Measurements from ENCODE around the gene RPH3AL. TPM values are rescaled to one million over a fixed set of nuclear protein-coding genes. Genes with fewer than 3 reads are reported as not detected.
"Not testable (repeated sequence)": the region's sequence is repeated elsewhere in the genome, so short reads cannot be mapped to it uniquely, and the experiment has no call there.

RPH3AL gene
- total and polyA plus RNA-seq, 7 experiments from 2014 or later: 0.84 to 19.6 (median 4.3) TPM

DNA sequence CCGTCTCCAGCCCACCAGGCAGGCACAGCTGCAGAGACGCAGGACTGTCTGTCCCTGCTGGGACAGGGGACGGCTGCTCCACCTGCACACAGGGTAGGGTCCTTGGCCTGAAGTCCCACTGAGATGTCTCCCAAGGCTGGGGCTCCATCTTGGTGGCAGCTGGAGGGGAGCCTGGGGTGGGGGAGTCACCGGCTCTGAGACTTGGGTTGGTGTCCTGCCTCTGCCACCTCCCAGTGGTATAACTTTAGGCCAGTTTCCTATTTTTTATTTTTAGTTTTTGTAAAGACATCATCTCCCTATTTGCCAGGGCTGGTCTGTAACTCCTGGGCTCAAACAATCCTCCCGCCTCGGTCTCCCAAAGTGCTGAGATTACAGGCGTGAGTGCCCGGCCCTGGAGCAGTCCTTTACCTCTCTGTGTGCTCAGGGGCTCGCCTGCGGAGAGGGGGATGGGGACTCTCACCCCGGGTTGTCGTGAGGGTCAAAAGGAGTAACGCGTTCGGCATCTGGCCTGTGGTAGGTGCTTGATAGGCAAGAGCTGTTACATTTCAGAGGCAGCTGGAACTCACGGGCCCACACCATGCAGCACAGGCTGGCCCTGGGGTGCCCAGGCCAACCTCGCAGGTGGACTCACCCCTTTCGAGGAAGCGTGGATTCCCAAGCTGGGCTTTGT, 124.5 kb downstream of the RPH3AL start:
- no peaks in the 10 kb centered on the region for H3K36me3 ChIP-seq (ENCODE audit: control insufficient read depth in 2 of 3, insufficient read depth in 3 of 3, low read length in 3 of 3)
- H3K9me3 Mint-ChIP-seq: no peaks in the 10 kb centered on the region
- H3K27me3 Mint-ChIP-seq: no peaks in the 10 kb centered on the region
- H3K4me3 Mint-ChIP-seq: no peak overlapping the region
- H3K9me3 ChIP-seq (ENCODE audit: control insufficient read depth in 2 of 3, low read length in 3 of 3): no peaks in the 10 kb centered on the region
- intact Hi-C loops (cut with micrococcal nuclease): no loop called here
- H3K27ac ChIP-seq (ENCODE audit: low read depth, low read length): no peak overlapping the region
- H3K4me3 ChIP-seq (ENCODE audit: low read length): no peak overlapping the region
- no peaks in the 10 kb centered on the region for H3K27me3 ChIP-seq (ENCODE audit: control insufficient read depth in 2 of 2, insufficient read depth in 2 of 2, low read length in 2 of 2)
- ATAC-seq: no peak
- H3K36me3 Mint-ChIP-seq: peaks cover 0 to 7% (median 0%) of the 10 kb centered on the region in 5 donors
- no peaks in the 10 kb centered on the region for H3K4me1 ChIP-seq (ENCODE audit: control insufficient read depth in 2 of 2, insufficient read depth in 2 of 2, low read length in 2 of 2)
- no peak overlapping the region for H3K27ac Mint-ChIP-seq
- CTCF ChIA-PET: no interaction called here
- DNase-seq: no peak
- POLR2A ChIA-PET: no interaction called here
- peaks cover 0 to 3% (median 0%) of the 10 kb centered on the region in 7 donors for H3K4me1 Mint-ChIP-seq

DNA sequence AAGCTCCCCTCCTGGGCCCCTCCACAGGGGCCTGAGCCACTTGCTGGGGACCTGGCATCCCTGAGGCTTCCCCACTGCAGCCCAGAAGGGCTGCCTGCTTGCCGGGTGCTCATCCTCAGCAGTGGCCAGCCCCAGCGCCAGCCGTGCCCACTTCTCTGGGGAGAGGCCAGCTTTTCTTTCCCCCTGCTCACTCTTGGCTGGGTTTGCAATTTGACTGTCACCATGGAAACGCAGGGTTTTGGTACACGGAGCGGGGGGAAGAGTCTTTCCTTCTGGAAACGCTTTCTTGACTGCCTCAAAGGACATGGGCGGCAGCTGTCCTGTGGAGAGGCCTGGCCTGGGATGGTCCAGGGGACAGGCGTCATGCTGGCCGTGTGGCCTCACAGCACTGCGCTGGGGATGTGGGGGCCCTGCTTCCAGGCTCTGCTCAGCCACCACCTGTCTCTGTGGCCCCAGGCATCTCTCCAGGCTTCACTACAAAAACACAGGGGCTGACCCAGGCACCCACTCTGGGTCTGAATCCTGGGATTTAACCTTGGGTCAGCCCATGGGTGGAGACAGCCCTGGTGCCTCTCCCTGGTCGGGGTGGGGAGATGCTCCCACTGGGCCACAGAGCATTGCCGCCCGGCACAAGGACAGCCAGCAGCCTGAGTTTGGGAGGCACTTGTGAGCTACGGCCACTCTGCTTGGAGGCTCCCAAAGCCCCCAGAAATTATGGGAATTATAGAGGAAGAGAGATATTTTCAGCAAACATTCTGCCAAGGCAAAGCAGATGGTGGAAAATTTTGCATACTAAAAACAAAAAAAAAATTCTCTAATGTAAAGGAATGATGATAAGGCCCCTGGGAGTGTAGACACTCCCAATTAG, 125.3 kb downstream of the RPH3AL start:
- CTCF ChIA-PET: no interaction called here
- no peak for DNase-seq
- H3K9me3 ChIP-seq (ENCODE audit: control insufficient read depth in 2 of 3, low read length in 3 of 3): no peaks in the 10 kb centered on the region

DNA sequence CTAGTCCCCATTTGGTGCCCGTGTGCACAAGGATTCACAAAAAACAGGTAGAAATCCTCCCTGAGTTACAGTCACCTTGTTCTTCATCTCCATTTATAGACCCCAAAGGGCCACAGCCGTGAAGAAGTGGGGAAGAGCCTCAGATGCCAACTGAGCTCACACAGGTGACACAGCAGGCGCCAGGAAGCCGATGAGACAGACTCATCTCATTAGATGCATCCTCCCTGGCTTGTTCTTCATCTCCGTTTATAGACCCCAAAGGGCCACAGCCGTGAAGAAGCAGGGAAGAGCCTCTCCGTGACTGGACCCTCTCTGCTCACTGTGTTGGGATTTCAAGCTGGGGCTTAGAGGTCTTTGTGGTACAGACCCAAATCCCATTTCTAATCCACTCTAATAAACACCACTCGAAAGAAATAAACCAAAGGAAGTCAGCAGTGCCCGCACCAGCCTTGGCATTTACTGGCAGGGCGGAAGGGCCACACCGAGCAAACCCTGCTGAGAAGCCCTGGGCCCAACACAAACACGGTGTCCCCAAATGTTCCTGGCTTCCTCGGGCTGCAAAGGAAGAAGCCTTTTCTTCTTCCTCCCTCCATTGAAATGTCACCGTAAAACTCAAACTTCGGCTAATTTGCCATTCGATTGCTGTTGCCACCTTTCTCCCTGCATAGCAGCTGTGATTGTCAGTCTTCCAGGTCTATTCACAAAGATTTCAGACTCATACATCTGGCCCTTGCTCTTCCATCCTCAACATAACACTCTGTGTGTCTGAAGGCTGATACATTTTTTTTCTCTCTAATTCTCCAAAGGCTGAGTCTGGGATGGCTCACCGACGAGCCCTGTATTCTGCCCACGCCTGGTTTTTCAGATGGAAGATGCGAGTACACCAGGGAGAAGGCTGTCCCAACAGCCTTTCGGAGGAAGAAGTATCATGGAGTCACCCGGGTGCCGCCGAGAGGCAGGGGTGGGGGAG, 126.2 kb downstream of the RPH3AL start:
- POLR2A ChIA-PET: no interaction called here
- Mint-ChIP-seq H3K36me3 (no peaks in the 10 kb centered on the region), H3K27me3 (no peaks in the 10 kb centered on the region), H3K4me1 (peaks cover 0 to 3% (median 0%) of the 10 kb centered on the region in 7 donors), H3K4me3 (no peak overlapping the region), H3K27ac (peak overlapping the region in 1 of 9 donors; percentile 40), H3K9me3 (no peaks in the 10 kb centered on the region)
- no peak overlapping the region for H3K4me3 ChIP-seq (ENCODE audit: low read length)
- H3K9me3 ChIP-seq (ENCODE audit: control insufficient read depth in 2 of 3, low read length in 3 of 3): no peaks in the 10 kb centered on the region
- no peaks in the 10 kb centered on the region for H3K27me3 ChIP-seq (ENCODE audit: control insufficient read depth in 2 of 2, insufficient read depth in 2 of 2, low read length in 2 of 2)
- ATAC-seq (no peak), DNase-seq (no peak)
- H3K27ac ChIP-seq (ENCODE audit: low read depth, low read length): no peak overlapping the region
- H3K4me1 ChIP-seq (ENCODE audit: control insufficient read depth in 2 of 2, insufficient read depth in 2 of 2, low read length in 2 of 2): no peaks in the 10 kb centered on the region
- H3K36me3 ChIP-seq (ENCODE audit: control insufficient read depth in 2 of 3, insufficient read depth in 3 of 3, low read length in 3 of 3): no peaks in the 10 kb centered on the region
- CTCF ChIA-PET: no interaction called here
- intact Hi-C loops (cut with micrococcal nuclease): no loop called here

More for the DNA sequence above, 125.3 kb downstream of the RPH3AL start:
- no peak for ATAC-seq
- intact Hi-C loops (cut with micrococcal nuclease): no loop called here
- Histone ChIP-seq H3K27ac (ENCODE audit: low read depth, low read length) (no peak overlapping the region), H3K4me1 (ENCODE audit: control insufficient read depth in 2 of 2, insufficient read depth in 2 of 2, low read length in 2 of 2) (no peaks in the 10 kb centered on the region), H3K4me3 (ENCODE audit: low read length) (no peak overlapping the region), H3K27me3 (ENCODE audit: control insufficient read depth in 2 of 2, insufficient read depth in 2 of 2, low read length in 2 of 2) (no peaks in the 10 kb centered on the region), H3K36me3 (ENCODE audit: control insufficient read depth in 2 of 3, insufficient read depth in 3 of 3, low read length in 3 of 3) (no peaks in the 10 kb centered on the region)
- H3K4me1 Mint-ChIP-seq: peaks cover 0 to 3% (median 0%) of the 10 kb centered on the region in 7 donors
- POLR2A ChIA-PET: no interaction called here
- no peak overlapping the region for H3K4me3 Mint-ChIP-seq
- no peak overlapping the region for H3K27ac Mint-ChIP-seq
- H3K9me3 Mint-ChIP-seq: no peaks in the 10 kb centered on the region
- peaks cover 0 to 4% (median 0%) of the 10 kb centered on the region in 5 donors for H3K36me3 Mint-ChIP-seq
- no peaks in the 10 kb centered on the region for H3K27me3 Mint-ChIP-seq

DNA sequence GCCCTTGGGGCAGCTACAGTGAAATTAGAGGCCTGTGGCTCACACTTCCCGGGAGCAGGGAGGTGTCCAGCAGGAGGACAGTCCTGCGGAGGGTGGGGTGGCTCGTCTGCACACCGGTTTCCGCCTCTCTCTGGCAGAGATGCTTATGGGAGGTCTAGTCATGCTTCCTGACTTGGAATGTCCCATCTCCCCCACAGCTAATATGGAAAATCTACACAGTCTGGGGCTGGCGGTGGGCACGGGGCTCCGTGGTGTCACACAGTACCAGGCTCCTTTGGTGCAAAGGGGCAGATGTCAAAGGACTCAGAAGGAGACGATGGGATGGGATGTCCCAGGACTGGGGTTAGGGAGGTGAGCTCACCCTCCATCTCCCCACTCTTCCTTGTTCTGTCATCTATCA, 127.1 kb downstream of the RPH3AL start:
- intact Hi-C loops (cut with micrococcal nuclease): no loop called here
- no peak for DNase-seq
- Mint-ChIP-seq H3K4me1 (no peaks in the 10 kb centered on the region), H3K9me3 (no peaks in the 10 kb centered on the region), H3K4me3 (no peak overlapping the region), H3K27me3 (no peaks in the 10 kb centered on the region), H3K27ac (no peak overlapping the region), H3K36me3 (no peaks in the 10 kb centered on the region)
- Histone ChIP-seq H3K9me3 (ENCODE audit: control insufficient read depth in 2 of 3, low read length in 3 of 3) (no peaks in the 10 kb centered on the region), H3K4me3 (ENCODE audit: low read length) (no peak overlapping the region), H3K27ac (ENCODE audit: low read depth, low read length) (no peak overlapping the region), H3K4me1 (ENCODE audit: control insufficient read depth in 2 of 2, insufficient read depth in 2 of 2, low read length in 2 of 2) (no peaks in the 10 kb centered on the region), H3K27me3 (ENCODE audit: control insufficient read depth in 2 of 2, insufficient read depth in 2 of 2, low read length in 2 of 2) (no peaks in the 10 kb centered on the region), H3K36me3 (ENCODE audit: control insufficient read depth in 2 of 3, insufficient read depth in 3 of 3, low read length in 3 of 3) (no peaks in the 10 kb centered on the region)
- POLR2A ChIA-PET: no interaction called here
- no peak for ATAC-seq
- CTCF ChIA-PET: no interaction called here

DNA sequence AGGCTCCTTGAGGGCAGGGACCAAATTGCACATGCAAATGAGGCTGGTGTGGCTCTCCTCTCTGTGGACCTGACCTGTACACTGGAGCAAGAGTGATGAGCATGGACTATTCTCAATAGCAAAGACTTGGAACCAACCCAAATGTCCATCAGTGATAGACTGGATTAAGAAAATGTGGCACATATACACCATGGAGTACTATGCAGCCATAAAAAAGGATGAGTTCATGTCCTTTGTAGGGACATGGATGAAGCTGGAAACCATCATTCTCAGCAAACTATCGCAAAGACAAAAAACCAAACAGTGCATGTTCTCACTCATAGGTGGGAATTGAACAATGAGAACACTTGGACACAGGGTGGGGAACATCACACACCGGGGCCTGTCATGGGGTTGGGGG, 128.0 kb downstream of the RPH3AL start:
- H3K27ac ChIP-seq (ENCODE audit: low read depth, low read length); H3K4me1 ChIP-seq (ENCODE audit: control insufficient read depth in 2 of 2, insufficient read depth in 2 of 2, low read length in 2 of 2); H3K27me3 Mint-ChIP-seq; intact Hi-C loops (cut with micrococcal nuclease); H3K4me3 Mint-ChIP-seq; POLR2A ChIA-PET; ATAC-seq; DNase-seq; H3K36me3 Mint-ChIP-seq; H3K27me3 ChIP-seq (ENCODE audit: control insufficient read depth in 2 of 2, insufficient read depth in 2 of 2, low read length in 2 of 2); H3K4me1 Mint-ChIP-seq; H3K36me3 ChIP-seq (ENCODE audit: control insufficient read depth in 2 of 3, insufficient read depth in 3 of 3, low read length in 3 of 3); H3K9me3 Mint-ChIP-seq; H3K4me3 ChIP-seq (ENCODE audit: low read length); H3K9me3 ChIP-seq (ENCODE audit: control insufficient read depth in 2 of 3, low read length in 3 of 3); CTCF ChIA-PET; H3K27ac Mint-ChIP-seq: not testable (repeated sequence)

DNA sequence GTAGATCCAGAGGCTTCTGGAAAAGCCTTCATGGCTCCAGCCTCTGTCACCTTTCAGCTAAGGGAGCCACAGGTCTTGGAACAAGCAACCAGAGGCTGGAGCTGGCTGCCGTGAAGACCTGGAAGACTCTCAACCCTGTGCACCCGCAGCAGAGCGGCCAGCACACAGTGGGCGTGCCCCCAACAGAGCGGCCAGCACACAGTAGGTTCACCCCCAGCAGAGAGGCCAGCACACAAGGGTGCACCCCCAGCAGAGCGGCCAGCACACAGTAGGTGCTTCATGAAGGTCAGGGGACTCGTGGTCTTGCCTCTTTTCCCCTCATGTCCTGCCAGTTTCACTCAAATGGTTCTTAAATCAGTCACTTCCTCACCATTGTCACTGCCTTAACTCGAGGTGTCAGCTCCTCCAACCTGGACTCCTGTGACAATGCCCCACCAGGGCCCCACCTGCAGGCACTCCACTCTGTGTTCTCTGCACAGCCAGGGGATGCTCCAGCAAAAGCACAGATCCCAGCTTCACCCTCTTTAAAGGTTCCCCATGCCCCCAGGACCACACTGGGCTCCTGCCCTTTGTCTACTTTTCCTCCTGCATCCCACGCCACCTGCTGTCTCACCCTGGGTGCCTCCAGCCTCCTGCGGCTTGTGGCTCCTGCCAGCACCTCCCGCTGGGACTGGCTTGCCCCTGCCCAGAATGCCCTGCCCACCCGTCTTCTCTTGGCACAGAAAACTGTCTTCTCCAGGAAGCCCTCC, 128.7 kb downstream of the RPH3AL start:
- Mint-ChIP-seq H3K36me3 (no peaks in the 10 kb centered on the region), H3K4me1 (no peaks in the 10 kb centered on the region), H3K27me3 (no peaks in the 10 kb centered on the region), H3K4me3 (no peak overlapping the region), H3K27ac (peak overlapping the region in 1 of 9 donors; percentile 14), H3K9me3 (no peaks in the 10 kb centered on the region)
- CTCF ChIA-PET: no interaction called here
- no peak overlapping the region for H3K27ac ChIP-seq (ENCODE audit: low read depth, low read length)
- no peak overlapping the region for H3K4me3 ChIP-seq (ENCODE audit: low read length)
- H3K9me3 ChIP-seq (ENCODE audit: control insufficient read depth in 2 of 3, low read length in 3 of 3): no peaks in the 10 kb centered on the region
- no peaks in the 10 kb centered on the region for H3K27me3 ChIP-seq (ENCODE audit: control insufficient read depth in 2 of 2, insufficient read depth in 2 of 2, low read length in 2 of 2)
- H3K4me1 ChIP-seq (ENCODE audit: control insufficient read depth in 2 of 2, insufficient read depth in 2 of 2, low read length in 2 of 2): no peaks in the 10 kb centered on the region
- ATAC-seq: no peak
- H3K36me3 ChIP-seq (ENCODE audit: control insufficient read depth in 2 of 3, insufficient read depth in 3 of 3, low read length in 3 of 3): no peaks in the 10 kb centered on the region
- intact Hi-C loops (cut with micrococcal nuclease): no loop called here
- no peak for DNase-seq
- POLR2A ChIA-PET: no interaction called here
